Stimulated activated CD8-positive, alpha-beta memory T cell treated with anti-CD3 and anti-CD28 coated beads, Interleukin-15, amount 100 ng/mL, for 4 hours (primary cell): ENCODE results near the gene HERC4.
"Not testable (repeated sequence)": the region's sequence is repeated elsewhere in the genome, so short reads cannot be mapped to it uniquely, and the experiment has no call there.

Experiments used
- DNase-seq, 2 donors: peaks; one replicate each; pipeline ENCODE4 v3.0.0-alpha.2; 2020; ENCODE audit warnings: low read depth in 2 of 2

The HERC4 gene

DNA sequence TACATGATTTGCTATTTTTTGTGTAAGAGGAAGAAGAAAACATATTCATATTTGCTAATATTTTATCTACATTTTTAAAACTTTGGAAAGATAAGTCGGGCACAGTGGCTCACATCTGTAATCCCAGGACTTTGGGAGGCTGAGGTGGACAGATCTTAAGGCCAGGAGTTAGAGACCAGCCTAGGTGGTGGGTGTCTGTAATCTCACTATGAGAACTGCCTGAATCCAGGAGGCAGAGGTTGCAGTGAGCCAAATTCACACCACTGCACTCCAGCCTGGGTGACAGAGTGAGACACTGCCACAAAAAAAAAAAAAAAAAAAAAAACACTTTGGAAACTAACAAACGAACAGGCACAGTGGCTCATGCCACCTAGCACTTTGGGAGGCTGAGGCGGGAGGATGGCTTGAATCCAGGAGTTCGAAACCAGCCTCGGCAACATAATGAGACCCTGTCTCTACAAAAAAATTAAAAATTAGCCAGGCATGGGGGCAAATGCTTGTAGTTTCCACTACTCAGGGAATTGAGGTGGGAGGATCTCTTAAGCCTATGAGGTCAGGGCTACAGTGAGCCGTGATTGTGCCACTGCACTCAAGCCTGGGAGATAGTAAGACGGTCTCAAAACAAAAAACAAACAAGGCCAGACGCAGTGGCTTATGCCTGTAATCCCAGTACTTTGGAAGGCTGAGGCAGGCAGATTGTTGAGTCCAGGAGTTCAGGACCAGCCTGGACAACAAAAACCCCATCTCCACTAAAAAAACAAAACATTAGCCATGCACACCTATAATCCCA, 25.6 kb downstream of the HERC4 start:
- no peak for DNase-seq

- no peak for DNase-seq
Observed at GRCh38 chr10:68047554-68048327, 27.3 kb downstream of the HERC4 start.

DNA sequence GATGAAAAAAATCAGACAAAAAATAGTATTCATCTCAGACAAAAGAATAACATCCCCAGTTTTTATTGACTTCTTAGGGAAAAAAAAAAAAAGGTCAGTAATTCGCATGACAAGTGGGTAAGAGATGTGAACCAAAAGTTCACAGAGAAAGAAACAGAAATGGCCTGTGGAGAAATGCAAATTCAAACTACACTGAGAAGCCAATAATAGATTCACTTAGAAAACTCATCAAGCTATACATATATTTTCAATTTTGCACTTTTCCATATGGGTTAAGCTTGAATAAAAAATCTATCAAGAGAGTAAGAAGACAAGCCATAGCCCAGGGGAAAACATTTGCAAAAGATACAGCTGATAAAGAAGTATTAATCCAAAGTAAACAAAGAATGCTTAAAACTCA, 28.0 kb downstream of the HERC4 start:
- no peak for DNase-seq

GRCh38 chr10:68046642-68047041, 28.4 kb downstream of the HERC4 start:
- no peak for DNase-seq

DNA sequence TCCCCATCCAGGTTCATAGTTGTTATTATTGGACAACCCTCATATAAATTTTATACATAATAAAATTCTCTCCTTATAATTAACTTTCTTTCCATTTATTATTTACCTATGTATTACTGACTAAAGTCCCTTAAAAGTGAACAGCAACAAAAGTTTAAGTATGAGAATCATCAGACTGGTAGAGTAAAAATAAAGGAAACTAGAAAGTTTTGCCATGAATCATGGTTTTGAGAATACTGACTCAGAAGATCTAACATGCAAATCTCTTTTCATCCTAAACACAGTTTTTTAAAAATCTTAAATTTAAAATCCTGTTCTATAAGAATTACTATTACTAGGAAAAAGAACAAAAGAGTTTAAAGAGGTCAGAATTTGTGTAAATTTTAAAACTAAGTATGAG, 32.1 kb downstream of the HERC4 start:
- no peak for DNase-seq

GRCh38 chr10:68032113-68032512, 43.0 kb downstream of the HERC4 start:
- DNase-seq = no peak

GRCh38 chr10:68027429-68027828, 47.7 kb downstream of the HERC4 start:
- DNase-seq = no peak

- no peak for DNase-seq
Observed at GRCh38 chr10:68023292-68023691, 51.8 kb downstream of the HERC4 start.

GRCh38 chr10:68022324-68022723, 52.8 kb downstream of the HERC4 start:
- DNase-seq = not testable (repeated sequence)

GRCh38 chr10:68016519-68016918, 58.6 kb downstream of the HERC4 start:
- not testable (repeated sequence) for DNase-seq

GRCh38 chr10:68010426-68010940, 64.6 kb downstream of the HERC4 start:
- no peak for DNase-seq

DNA sequence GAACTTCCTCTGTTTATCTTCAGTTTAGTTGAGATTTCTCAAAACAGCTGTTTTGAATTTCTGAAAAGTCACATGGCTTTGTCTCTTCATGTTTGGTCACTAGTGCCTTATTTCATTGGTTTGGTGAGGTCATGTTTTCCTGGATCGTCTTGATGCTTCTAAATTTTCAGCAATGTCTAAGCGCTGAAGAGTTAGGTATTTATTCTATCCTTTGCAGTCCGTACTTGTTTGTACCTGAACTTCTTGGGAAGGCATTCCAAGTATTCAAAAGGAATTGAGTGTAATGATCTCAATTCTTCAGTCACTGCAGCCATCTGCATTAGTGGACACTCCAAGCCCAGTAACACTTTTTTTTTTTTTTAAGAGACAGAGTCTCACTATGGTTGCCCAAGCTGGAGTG, 67.7 kb downstream of the HERC4 start:
- no peak for DNase-seq

DNA sequence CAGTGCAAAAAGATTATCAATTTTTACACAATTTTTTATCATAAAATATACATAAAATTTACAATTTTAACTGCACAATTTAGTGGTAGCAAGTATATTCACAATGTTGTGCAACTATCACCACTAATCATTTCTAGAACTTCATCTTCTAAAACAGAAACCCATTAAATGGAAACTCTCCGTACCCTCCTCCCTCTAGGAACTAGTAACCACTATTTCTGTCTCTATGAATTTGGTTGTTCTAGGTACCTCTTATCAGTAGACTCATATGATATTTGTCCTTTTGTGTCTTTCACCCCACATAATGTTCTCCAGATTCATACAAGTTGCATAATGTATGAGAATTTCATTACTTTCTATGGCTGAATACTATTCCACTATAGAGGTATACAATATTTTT, 73.5 kb downstream of the HERC4 start:
- no peak for DNase-seq

- DNase-seq = no peak
Observed at GRCh38 chr10:68001000-68001399, 74.1 kb downstream of the HERC4 start.

DNA sequence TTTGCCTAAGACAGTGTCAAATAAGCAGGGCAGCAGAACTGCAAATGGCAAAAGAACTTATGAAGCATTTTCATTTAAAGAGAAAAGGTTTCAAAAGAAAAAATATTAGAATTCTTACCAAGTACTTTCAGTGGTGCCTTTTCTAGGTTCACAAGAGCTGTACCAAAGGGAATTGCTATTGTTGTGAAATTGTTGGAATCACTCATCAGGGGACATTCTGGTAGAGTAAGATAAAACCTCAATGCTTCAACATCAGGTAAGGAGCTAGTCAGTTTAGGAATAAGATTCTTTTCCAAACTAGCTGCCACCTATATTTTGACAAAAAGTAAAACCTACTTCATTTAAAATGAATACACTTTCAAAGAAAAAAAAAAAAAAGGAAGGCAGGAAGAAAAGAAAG, 85.0 kb downstream of the HERC4 start:
- no peak for DNase-seq

DNA sequence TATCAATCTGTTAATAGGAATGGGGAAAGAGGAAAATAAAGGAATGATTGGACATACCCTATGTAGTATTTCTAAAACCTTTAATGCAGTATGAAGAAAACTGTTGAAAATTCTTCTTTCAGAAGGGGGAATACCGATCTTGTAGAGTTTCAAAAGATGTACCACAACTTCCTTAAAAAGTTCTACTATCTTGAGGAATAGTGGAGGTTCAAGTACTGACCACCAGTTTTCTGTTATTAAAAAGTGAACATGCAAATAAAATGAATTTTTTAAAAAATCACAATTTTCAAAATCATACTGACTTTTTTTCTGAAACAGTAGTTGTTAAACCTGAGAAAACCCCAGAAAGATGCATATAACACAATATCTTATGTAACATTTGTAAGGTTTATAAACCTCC, 86.5 kb downstream of the HERC4 start:
- DNase-seq = no peak

GRCh38 chr10:67982603-67983002, 92.5 kb downstream of the HERC4 start:
- DNase-seq = not testable (repeated sequence)

- no peak for DNase-seq
Observed at GRCh38 chr10:67978749-67979148, 96.3 kb downstream of the HERC4 start.

DNA sequence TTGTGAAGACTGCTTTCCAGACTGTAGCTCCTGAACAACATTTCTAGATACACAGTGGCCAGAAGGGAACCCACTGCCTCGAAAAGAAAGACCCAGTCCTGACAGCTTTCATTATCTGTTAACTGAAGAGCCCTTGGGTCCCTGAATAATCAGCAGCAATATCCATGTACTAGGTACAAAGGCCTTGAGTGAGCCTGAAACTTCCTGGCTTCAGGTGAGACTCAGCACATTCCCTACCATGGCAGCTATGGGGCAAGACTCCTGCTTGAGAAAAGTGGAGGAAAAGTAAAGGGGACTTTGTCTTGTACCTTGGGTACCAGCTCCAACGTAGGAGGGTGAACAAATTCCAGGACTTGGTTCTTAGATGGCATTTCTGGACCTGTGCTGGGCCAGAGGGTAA, 97.8 kb downstream of the HERC4 start:
- DNase-seq = no peak

- DNase-seq = no peak
Observed at GRCh38 chr10:67976292-67977245, 98.5 kb downstream of the HERC4 start.

GRCh38 chr10:67975871-67976270, 99.2 kb downstream of the HERC4 start:
- DNase-seq = no peak

DNA sequence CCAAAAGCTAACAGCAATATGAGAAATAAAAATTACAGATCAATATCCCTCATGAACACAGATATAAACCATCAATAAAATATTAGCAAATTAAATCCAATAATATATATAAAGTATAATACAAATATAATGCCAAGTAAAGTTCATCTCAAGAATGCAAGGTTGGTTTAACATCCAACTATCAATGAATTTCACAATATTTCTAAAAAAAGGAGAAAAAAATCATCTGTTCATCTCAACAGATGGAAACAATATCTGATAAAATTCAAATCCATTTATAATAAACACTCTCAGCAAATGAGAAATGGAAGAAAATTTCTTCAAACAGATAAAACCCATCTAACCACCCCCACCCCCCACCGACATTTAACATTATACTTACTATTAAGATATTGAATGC, 103.8 kb downstream of the HERC4 start:
- DNase-seq = no peak
